ENCODE data around the gene RUNX2. TPM values are rescaled to one million over a fixed set of nuclear protein-coding genes. Genes with fewer than 3 reads are reported as not detected.

RUNX2 gene
- total RNA-seq, 4 donors from 2014 or later, result 0.26 to 6.2 (median 2.1) TPM

GRCh38 chr6:45377554-45378333, 49.6 kb downstream of the RUNX2 start, which contains the start of gene SUPT3H:
Gene SUPT3H, minus strand, starts transcription at chr6:45377934.
- Histone ChIP-seq H3K4me3 (peak within 1 kb of the TSS; percentile 56 to 82), H3K27me3 (no peaks in the 10 kb centered on the region), H3K27ac (peak within 1 kb of the TSS; percentile 92 to 96), H3K36me3 (no peaks in the 10 kb centered on the region), H3K9me3 (no peaks in the 10 kb centered on the region), H3K4me1 (no peaks in the 10 kb centered on the region)
- DNase-seq, result peak; percentile 92 to 93
- TF ChIP-seq CTCF (IDR thresholded peaks at IDR 0.05) (peak in 3 of 4 experiments; percentile 27 to 32 (median 28)), POLR2A (IDR thresholded peaks at IDR 0.05) (peak; percentile 74 to 80)
- intact Hi-C loops (cut with DNase I; ENCODE audit: low total_unique reads), result no loop called here

GRCh38 chr6:45378334-45378926, 50.3 kb downstream of the RUNX2 start:
- Histone ChIP-seq H3K4me1 (no peaks in the 10 kb centered on the region), H3K27ac (peak overlapping the region; percentile 92 to 96), H3K27me3 (no peaks in the 10 kb centered on the region), H3K9me3 (no peaks in the 10 kb centered on the region), H3K4me3 (peak overlapping the region; percentile 56 to 82), H3K36me3 (no peaks in the 10 kb centered on the region)
- TF ChIP-seq POLR2A (IDR thresholded peaks at IDR 0.05) (no peak), CTCF (IDR thresholded peaks at IDR 0.05) (no peak)
- intact Hi-C loops (cut with DNase I; ENCODE audit: low total_unique reads), result no loop called here
- no peak for DNase-seq

GRCh38 chr6:45382391-45382790, 54.3 kb downstream of the RUNX2 start:
- intact Hi-C loops (cut with DNase I; ENCODE audit: low total_unique reads), result no loop called here
- no peak overlapping the region for H3K4me3 ChIP-seq
- H3K27ac ChIP-seq, result no peak overlapping the region
- H3K36me3 ChIP-seq, result no peaks in the 10 kb centered on the region
- DNase-seq, result no peak
- no peaks in the 10 kb centered on the region for H3K9me3 ChIP-seq
- TF ChIP-seq POLR2A (IDR thresholded peaks at IDR 0.05) (no peak), CTCF (IDR thresholded peaks at IDR 0.05) (no peak)
- H3K27me3 ChIP-seq, result no peaks in the 10 kb centered on the region
- no peaks in the 10 kb centered on the region for H3K4me1 ChIP-seq

GRCh38 chr6:45386501-45386900, 58.4 kb downstream of the RUNX2 start:
- H3K4me3 ChIP-seq, result no peak overlapping the region
- H3K9me3 ChIP-seq, result no peaks in the 10 kb centered on the region
- intact Hi-C loops (cut with DNase I; ENCODE audit: low total_unique reads), result no loop called here
- DNase-seq, result no peak
- H3K4me1 ChIP-seq, result no peaks in the 10 kb centered on the region
- no peaks in the 10 kb centered on the region for H3K27me3 ChIP-seq
- no peak overlapping the region for H3K27ac ChIP-seq
- no peaks in the 10 kb centered on the region for H3K36me3 ChIP-seq
- TF ChIP-seq CTCF (IDR thresholded peaks at IDR 0.05), result no peak
- no peak for TF ChIP-seq POLR2A (IDR thresholded peaks at IDR 0.05)

GRCh38 chr6:45387236-45387635, 59.1 kb downstream of the RUNX2 start:
- H3K4me3 ChIP-seq, result no peak overlapping the region
- H3K27ac ChIP-seq, result no peak overlapping the region
- no peaks in the 10 kb centered on the region for H3K4me1 ChIP-seq
- DNase-seq, result no peak
- no peaks in the 10 kb centered on the region for H3K9me3 ChIP-seq
- H3K27me3 ChIP-seq, result no peaks in the 10 kb centered on the region
- no peak for TF ChIP-seq CTCF (IDR thresholded peaks at IDR 0.05)
- TF ChIP-seq POLR2A (IDR thresholded peaks at IDR 0.05), result no peak
- intact Hi-C loops (cut with DNase I; ENCODE audit: low total_unique reads), result no loop called here
- no peaks in the 10 kb centered on the region for H3K36me3 ChIP-seq

All from uterus (tissue), 4 donors.